Keratinocyte (primary cell): ENCODE data around the gene AFF4. TPM values are rescaled to one million over a fixed set of nuclear protein-coding genes. Genes with fewer than 3 reads are reported as not detected.

Experiments used
- DNase-seq: peaks from one replicate; pipeline ENCODE4 v3.0.0-alpha.2; 2011; ENCODE audit warnings: low read depth, missing footprints, low spot score
- FAIRE-seq: peaks from 2 replicates; lab custom pipeline; 2011; peaks lifted over from hg19 to GRCh38; lab: Jason Lieb, UNC
- H2AFZ ChIP-seq: 2 replicates; pipeline ENCODE4 v1.6.0; 2012; ENCODE audit warnings: low read length, control low read depth, inconsistent platforms; ENCODE audit not compliant: control insufficient read depth
- H3K27ac ChIP-seq: 2 replicates; pipeline ENCODE4 v1.5.1; 2011; ENCODE audit warnings: low read length; ENCODE audit not compliant: control insufficient read depth, insufficient read depth
- H3K27me3 ChIP-seq: 3 replicates; pipeline ENCODE4 v1.6.0; 2011; ENCODE audit warnings: low read length; ENCODE audit not compliant: control insufficient read depth, insufficient read depth; ENCODE audit errors: extremely low read depth
- H3K36me3 ChIP-seq, 2 experiments: 2 replicates in 1 of 2; 3 replicates in 1 of 2; pipeline ENCODE4 v1.5.1; 2011; ENCODE audit warnings: low read length in 2 of 2, mild to moderate bottlenecking in 1 of 2; ENCODE audit not compliant: control insufficient read depth in 2 of 2, insufficient read depth in 2 of 2; ENCODE audit errors: extremely low read depth in 1 of 2
- H3K4me1 ChIP-seq: 3 replicates; pipeline ENCODE4 v1.5.1; 2011; ENCODE audit warnings: low read length; ENCODE audit not compliant: control insufficient read depth, insufficient read depth; ENCODE audit errors: extremely low read depth
- H3K4me2 ChIP-seq: 3 replicates; pipeline ENCODE4 v1.6.0; 2011; ENCODE audit warnings: low read depth, low read length; ENCODE audit not compliant: control insufficient read depth, insufficient read depth; ENCODE audit errors: extremely low read depth
- H3K4me3 ChIP-seq, 3 experiments: fragments of 200-600 bp in 1 of 3; sonication (generic) in 1 of 3; 2 replicates in 2 of 3; 3 replicates in 1 of 3; pipeline ENCODE4 v1.5.1; 2011 to 2016; ENCODE audit warnings: low read length in 3 of 3, mild to moderate bottlenecking in 3 of 3, control low read depth in 2 of 3, inconsistent platforms in 1 of 3, low read depth in 1 of 3, mixed read lengths in 1 of 3, mixed run types in 1 of 3, moderate library complexity in 1 of 3; ENCODE audit not compliant: control insufficient read depth in 2 of 3, insufficient read depth in 2 of 3; ENCODE audit errors: extremely low read depth in 1 of 3
- H3K79me2 ChIP-seq: 2 replicates; pipeline ENCODE4 v1.6.0; 2012; ENCODE audit warnings: low read length; ENCODE audit not compliant: control insufficient read depth, insufficient read depth
- H3K9ac ChIP-seq: 3 replicates; pipeline ENCODE4 v1.6.0; 2011; ENCODE audit warnings: low read length; ENCODE audit not compliant: control insufficient read depth, insufficient read depth; ENCODE audit errors: extremely low read depth
- H3K9me1 ChIP-seq: 3 replicates; pipeline ENCODE4 v1.6.0; 2011; ENCODE audit warnings: low read length; ENCODE audit not compliant: control insufficient read depth, insufficient read depth; ENCODE audit errors: extremely low read depth
- H3K9me3 ChIP-seq: 2 replicates; pipeline ENCODE4 v1.5.1; 2012; ENCODE audit warnings: low read depth, low read length; ENCODE audit not compliant: control insufficient read depth
- H4K20me1 ChIP-seq: 3 replicates; pipeline ENCODE4 v1.6.0; 2011; ENCODE audit warnings: low read length; ENCODE audit not compliant: control insufficient read depth, insufficient read depth; ENCODE audit errors: extremely low read depth
- CTCF ChIP-seq, 3 experiments: IDR thresholded peaks in 1 of 3; conservative IDR thresholded peaks in 1 of 3; optimal IDR thresholded peaks in 1 of 3; 2 replicates in 2 of 3; 3 replicates in 1 of 3; pipeline versions ENCODE3 to v1.5.1; 2011; ENCODE audit warnings: low read length in 3 of 3, mild to moderate bottlenecking in 3 of 3, moderate library complexity in 2 of 3, control low read depth in 1 of 3, inconsistent platforms in 1 of 3; ENCODE audit not compliant: insufficient read depth in 2 of 3; ENCODE audit errors: extremely low read depth in 1 of 3
- EZH2 ChIP-seq: IDR thresholded peaks from one replicate; pipeline ENCODE4 v1.6.1; 2012; ENCODE audit warnings: inconsistent platforms, mild to moderate bottlenecking, low read length, moderate library complexity
- dilution Hi-C: fragments of 300-500 bp; cut with MboI; formaldehyde crosslinking; loops from one replicate; pipeline ENCODE4 v1.7.0; 2020; ENCODE audit warnings: low sequenced_read_pairs; ENCODE audit not compliant: extremely low pct_ligation_motif_present
- polyA plus RNA-seq, 5 experiments: library from polyadenylated mRNA; depleted of rRNA in 3 of 5; stranded (reverse) in 3 of 5; stranded (forward) in 1 of 5; unstranded in 1 of 5; fragments of >200 nt; gene quantifications; 1 replicate in 1 of 5; 2 replicates in 3 of 5; 3 replicates in 1 of 5; pipeline versions ENCODE4 v1.2.1 to v1.2.3, GENCODE V29; 2011 to 2012; ENCODE audit warnings: missing spikeins in 2 of 5, low read depth in 1 of 5, low replicate concordance in 1 of 5

Gene AFF4
- polyA plus RNA-seq, 1 donor (not counting 4 experiments of a cell fraction or from before 2014, with no cell fraction given) = 51.3 TPM

- no peaks in the 10 kb centered on the region for H3K9me1 ChIP-seq
- H3K4me3 ChIP-seq = no peak overlapping the region
- no peaks in the 10 kb centered on the region for H3K9me3 ChIP-seq
- H3K79me2 ChIP-seq = no peaks in the 10 kb centered on the region
- TF ChIP-seq EZH2 = no peak
- TF ChIP-seq CTCF (optimal IDR thresholded peaks at IDR 0.05 in 1 of 3, IDR thresholded peaks at IDR 0.05 in 1 of 3, conservative IDR thresholded peaks at IDR 0.05 in 1 of 3; ENCODE audit: extremely low read depth in 1 of 3, insufficient read depth in 2 of 3, low read length in 3 of 3) = no peak
- H3K27ac ChIP-seq = no peak overlapping the region
- FAIRE-seq = no peak
- dilution Hi-C loops = no loop called here
- H4K20me1 ChIP-seq = no peaks in the 10 kb centered on the region
- H2AFZ ChIP-seq = no peak overlapping the region
- no peak overlapping the region for H3K4me2 ChIP-seq
- no peak for DNase-seq
- H3K27me3 ChIP-seq = peaks cover 4% of the 10 kb centered on the region
- no peak overlapping the region for H3K9ac ChIP-seq
- H3K4me1 ChIP-seq = no peaks in the 10 kb centered on the region
- no peaks in the 10 kb centered on the region for H3K36me3 ChIP-seq
Measured at GRCh38 chr5:132834057-132834456, 129.4 kb downstream of the AFF4 start.

- TF ChIP-seq CTCF (optimal IDR thresholded peaks at IDR 0.05 in 1 of 3, IDR thresholded peaks at IDR 0.05 in 1 of 3, conservative IDR thresholded peaks at IDR 0.05 in 1 of 3; ENCODE audit: extremely low read depth in 1 of 3, insufficient read depth in 2 of 3, low read length in 3 of 3) = no peak
- TF ChIP-seq EZH2 = no peak
- Histone ChIP-seq H3K9me3 (no peaks in the 10 kb centered on the region), H3K27ac (no peak overlapping the region), H3K4me2 (no peak overlapping the region), H4K20me1 (no peaks in the 10 kb centered on the region), H3K4me1 (no peaks in the 10 kb centered on the region), H2AFZ (no peak overlapping the region), H3K9me1 (no peaks in the 10 kb centered on the region), H3K36me3 (no peaks in the 10 kb centered on the region), H3K4me3 (no peak overlapping the region), H3K27me3 (peaks cover 4% of the 10 kb centered on the region), H3K9ac (no peak overlapping the region), H3K79me2 (no peaks in the 10 kb centered on the region)
- dilution Hi-C loops = no loop called here
- FAIRE-seq (no peak), DNase-seq (no peak)
Measured at GRCh38 chr5:132832612-132833011, 130.8 kb downstream of the AFF4 start.
